Stimulated activated CD4-positive, alpha-beta T cell treated with anti-CD3 and anti-CD28 coated beads, Interleukin-15, amount 100 ng/mL, for 48 hours (primary cell): ENCODE data around the gene KRT3.

Source experiments
- DNase-seq, 2 donors: peaks; one replicate each; pipeline ENCODE4 v3.0.0-alpha.2; 2020; ENCODE audit warnings: low read depth in 2 of 2

KRT3 gene

DNA sequence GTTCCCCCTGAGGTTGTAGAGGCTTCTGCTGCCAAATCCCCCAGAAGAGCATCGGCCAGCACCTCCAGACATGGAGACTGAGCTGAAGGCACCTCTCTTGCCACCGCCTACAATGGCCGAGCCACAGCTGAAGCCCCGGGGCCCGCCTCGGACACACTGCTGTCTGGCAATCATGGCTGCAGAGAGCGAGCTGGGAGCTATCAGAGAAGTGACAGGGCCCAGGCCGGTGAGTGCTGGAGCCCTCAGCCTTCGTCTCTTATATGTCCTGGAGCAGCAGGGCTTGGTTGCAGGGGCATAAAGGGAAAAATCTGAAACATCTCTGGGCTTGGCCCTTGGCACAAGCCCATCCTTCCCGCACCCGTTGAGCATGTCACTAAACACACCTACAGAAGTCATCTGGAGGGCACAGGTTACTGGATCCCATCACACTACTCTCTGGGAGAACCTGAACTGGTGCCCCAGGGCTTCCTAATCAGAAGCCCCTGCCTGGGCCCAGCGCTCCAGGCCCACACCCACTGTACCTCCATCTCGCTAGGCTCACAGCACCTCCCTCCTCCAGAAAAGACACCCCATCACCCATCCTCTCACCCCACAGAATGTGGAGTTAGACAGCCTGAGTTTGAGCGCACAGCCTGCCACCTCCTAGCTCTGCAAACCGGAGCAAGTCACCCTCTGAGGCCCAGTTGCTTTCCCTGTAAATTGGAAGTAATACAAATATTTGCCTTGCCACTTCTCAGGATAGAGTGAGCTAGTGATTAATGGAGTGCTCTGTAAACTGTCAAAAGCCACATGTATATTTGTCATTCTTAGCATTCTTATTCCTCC, 18.2 kb upstream of the KRT3 start, which contains the start of gene KRT4:
Gene KRT4 (minus strand): TSS at position 232 of the 825 bp plus-strand sequence. CDS start 58 bp downstream, at position 174.
- DNase-seq, result no peak

DNA sequence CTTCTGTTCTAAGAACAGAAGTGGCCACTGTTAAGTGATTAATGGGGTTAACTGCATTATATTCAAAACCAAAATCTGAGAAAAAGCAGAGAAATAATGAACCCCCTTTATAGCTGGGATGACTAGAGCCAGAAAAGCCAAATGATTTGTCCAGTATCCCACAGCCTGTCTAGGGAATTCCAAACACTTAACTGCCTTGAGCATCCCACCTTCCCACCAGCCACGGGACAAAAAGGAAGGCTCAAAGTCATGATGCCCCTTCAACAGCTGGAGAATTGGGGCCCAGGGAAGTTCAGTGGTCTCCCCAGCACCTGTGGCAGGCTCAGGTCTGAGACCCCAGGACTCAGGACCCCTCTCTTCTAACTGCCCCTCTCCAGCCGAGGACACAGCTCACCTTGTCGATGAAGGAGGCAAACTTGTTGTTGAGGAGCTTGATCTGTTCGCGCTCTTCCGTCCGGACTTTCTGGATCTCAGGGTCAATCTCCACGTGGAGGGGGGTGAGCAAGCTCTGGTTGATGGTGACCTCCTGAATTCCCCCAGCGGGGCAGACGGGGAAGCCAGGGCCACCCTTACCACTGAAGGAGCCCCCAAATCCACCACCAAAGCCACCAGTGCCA, 17.4 kb upstream of the KRT3 start:
- no peak for DNase-seq

DNA sequence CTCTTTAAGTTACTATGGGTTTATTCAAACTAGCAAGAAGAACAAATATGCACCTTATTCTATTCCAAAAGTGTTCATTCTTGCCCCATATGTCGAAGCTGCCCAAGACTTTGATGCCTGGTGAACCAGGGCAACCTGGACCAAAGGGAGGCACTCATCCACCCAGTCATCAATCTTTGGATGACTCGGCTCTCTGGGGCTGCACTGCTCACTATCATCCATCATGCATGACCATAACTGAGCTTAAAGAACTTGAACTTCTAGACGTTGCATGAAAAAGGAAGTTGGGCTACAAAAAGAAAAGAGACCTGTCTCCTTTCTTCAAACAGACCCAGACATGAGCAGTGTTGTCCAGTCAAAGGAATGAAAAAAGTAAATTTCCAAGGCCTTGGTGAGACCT, 16.8 kb upstream of the KRT3 start:
- no peak for DNase-seq

DNA sequence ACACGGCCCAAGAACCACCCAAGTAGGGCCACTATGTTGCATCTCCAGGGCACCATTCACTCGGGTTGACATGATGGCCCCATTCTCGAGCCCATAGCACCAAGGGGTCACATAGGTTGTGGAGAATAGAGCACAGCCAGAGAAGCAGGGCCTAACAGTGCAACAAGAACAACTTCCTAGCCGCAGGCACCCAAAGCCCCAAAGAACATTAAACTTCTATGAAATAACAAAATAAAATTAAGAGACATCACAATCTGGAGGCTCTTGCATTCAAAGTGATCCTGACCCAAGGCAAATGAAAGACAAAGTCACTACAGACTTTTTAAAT, 16.1 kb upstream of the KRT3 start:
- no peak for DNase-seq

DNA sequence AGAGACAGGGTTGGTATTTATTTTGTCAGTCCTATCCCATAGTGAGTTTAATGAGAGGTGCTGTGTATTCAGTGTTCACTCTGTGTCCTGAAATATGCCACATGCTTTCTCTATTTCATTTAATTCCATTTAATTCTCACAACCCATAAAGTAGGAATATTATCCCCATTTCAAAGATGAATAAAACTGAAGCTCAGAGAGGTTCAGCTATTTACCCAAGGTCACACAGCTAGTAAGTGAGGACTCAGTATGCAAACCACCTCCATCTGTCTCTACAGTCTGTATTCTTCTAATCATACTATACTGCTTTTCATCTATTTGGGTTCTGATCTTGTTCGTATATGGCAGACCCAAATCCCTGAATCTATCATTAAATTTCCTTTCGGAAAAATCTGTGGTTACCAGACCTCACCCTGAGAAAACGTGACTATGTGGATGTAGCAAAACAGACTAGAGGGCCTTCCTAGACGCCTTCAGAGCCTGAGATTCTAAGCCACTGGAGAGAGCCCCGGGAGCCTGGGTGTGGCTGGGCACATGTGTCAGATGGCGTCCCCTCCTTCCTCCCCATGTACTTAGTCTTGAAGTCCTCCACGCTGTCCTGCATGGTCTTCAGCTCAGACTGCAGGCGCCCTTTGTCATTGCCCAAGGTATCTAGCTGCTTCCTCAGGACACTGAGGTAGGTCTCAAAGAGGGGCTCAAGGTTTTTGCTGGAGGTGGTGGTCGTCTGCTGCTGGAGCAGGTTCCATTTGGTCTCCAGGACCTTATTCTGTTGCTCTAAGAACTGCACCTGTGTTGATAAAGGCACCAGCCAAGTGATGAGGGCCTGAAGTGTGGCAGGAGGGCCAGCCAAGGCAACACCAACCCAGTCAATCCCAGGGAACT, 15.5 kb upstream of the KRT3 start:
- DNase-seq, result no peak

DNA sequence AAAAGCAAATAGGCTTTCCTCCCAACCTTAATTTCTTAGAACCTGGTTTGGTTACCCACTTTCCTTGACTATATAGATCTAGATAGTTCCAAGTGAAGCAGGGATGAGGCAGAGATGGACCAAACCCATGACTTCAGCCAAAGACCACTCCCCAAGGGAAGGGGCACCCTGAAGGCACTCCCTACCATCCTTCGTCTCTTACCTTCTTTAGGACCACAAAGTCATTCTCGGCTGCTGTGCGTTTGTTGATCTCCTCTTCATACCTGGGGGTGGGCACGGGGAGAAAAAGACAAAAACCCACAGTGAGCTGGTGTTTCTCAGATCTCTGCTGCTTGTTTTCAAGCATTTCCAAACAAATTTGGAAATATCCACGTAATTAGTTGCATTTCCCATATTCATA, 14.6 kb upstream of the KRT3 start:
- no peak for DNase-seq

DNA sequence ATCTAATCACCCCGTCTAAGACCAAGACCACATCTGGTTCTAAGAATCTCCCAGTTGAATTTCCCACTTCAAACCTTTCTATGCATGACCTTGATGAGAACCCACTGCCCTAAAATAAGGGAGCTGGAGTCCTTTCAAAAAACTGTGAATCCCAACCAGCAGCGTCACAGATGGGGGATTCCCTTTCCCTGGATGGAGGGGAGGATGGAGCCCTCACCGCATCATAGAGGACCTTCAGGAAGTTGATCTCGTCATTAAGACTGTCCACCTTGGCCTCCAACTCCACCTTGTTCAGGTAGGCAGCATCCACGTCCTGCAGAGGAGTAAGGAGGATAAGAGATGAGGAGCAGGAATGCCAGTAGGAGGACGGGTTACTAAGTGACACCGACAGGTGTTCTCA, 13.2 kb upstream of the KRT3 start:
- DNase-seq, result no peak

DNA sequence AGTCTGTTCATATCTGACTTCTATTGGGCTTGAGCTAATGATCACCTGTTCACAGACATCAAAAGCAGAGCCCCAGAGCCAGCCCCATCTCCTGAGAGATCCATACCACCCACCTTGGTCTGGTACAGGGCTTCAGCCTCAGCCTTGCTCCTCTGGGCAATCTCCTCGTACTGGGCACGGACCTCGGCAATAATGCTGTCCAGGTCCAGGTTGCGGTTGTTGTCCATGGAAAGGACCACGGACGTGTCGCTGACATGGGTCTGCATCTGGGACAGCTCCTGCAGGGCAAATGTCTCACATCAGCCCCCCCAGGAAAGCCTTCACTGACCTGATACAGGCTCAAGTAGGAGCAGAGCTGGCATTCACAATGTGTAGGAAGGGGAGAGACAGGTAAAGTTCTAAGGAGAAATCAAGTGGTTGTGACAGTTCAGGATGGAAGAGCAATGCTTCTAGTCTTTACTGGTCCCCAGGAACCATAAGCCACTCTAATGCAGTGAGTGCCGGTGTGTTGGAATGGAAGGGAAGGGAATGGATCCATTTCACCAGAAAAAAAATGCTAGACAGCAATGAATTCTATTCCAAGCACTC, 12.8 kb upstream of the KRT3 start:
- DNase-seq, result no peak

DNA sequence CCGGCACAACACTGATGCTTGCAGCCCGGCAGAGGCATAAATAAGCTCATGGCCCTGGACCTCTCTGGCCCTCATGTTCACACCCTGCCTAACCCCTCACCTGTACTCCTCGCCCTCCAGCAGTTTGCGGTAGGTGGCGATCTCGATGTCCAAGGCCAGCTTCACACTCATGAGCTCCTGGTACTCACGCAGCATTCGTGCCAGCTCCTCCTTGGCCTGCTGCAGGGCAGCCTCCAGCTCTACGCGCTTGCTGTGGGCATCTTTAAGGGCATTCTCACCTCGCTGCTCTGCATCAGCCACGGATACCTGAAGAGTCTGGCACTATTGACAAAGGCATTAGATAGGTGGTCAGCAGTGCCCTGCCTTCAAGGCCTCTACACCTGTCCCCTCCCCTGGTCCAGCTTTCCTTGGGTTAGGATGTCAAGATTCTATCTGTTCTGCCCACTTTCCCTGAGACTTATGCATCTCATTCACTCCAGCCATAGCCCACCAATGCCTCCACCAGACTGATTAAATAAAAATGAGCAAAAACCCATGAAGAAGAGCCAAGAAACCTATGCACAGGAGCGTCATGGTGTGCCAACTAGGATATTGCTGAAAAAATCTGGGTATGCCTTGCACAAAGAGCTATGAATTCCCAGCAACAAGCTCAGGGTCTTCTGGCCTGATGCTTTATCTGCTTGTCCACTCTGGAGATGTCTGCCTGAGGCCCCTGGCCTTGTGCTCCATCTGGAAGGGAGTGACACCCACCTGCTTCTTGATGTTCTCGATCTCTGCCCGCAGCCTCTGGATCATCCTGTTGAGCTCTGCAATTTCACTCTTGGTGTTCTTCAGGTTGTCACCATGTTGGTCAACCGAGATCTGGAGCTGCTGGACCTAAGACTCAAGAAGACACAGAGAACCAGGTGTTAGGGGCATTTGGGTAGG, 11.9 kb upstream of the KRT3 start:
- no peak for DNase-seq

DNA sequence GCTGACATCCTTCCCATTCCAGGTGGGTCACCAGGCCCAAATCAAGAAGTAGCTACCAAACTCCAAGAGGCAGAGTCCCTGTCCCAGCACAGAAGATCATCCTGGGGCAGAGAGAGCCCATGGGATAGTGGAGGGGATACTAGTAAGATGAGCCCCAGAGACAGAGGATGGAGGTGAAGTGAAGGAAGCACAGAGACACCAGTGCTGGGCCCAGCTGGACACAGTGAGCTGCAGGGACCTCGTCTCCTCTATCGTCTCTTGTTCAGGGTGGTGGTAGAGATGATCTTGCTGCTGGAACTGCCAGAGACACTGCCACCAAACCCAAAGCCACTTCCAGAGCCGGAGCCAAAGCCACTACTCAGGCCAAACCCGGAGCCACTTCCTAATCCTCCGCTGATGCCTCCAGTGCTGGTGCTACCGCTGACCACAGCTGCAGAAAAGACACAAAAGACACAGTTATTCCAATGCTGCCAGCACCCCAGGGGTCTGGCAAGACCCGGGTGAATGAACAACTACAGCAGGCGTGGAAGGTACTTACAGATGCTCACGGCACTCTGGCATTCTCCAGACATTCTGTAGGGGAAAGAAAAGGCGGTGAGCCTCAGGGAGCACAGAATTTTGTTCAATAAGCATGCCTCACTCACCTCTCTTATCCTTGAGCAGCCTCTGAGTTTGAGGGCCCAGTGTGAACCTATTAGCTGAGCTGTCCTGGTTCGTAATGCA, 11.1 kb upstream of the KRT3 start:
- no peak for DNase-seq

DNA sequence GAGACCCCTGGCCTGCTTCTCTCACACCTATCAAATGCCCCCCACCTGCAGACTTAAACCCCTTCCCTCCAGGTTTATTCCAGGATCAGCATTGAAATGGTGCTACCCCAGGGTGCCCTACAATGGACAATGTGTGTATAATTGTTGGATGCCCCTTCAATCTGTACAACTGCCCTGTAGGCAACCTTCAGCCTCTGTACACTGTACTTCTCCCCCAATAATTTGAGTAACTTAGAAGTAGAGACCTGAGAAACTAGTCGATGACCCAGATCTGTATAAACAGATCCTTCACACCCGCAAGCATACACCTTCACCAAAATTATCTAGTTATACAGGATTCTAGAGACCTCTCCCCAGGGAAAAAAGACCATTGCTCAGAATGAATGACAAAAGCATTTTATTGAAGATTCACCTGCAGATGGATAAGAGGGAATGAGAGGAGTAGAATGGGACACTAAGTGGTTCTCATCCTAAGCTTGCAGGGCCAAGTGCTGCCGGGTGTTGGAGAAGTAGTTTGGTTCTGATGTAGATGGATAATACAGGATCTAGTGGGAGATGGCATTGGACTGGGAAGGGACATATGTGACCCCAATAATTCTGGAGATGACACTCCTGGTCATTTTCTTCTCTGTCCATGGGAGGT, 10.4 kb upstream of the KRT3 start:
- no peak for DNase-seq

DNA sequence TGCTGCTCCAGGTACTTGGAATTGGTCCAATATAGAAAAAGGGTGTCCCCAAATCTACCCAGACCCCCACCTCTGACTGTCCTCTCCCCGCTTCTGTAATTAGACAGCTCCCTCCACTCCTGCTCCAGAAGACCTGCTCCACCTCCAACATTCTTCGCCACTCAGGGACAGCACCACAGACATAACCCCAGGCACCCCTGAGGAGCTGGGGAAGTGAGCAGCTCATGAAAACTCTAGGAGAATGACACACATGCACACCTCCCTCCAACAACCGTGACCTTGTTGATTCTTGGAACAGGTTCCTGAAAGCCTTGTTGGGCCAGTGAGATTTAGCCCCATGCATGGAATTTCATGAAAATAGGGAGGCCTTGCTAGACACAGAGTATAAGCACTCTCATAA, 9.8 kb upstream of the KRT3 start:
- no peak for DNase-seq

DNA sequence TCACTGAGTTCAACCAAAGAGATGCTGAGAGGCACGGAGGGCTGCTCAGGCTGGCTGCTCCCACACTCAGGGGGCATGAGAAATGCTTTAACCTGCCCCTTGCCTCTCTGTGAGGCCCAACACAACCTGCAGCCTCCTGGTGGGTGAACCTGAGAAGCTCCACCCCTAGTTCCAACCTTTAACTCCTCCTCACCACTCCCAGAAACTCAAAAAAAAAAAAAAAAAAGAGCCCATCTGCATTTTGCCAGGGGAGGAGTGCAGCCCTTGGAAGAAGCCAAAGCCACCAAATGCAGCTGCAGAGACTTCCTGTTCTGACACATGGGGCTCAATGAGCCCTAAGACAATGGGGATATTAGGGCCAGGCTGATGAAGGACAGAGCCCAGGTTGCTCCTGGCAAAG, 9.1 kb upstream of the KRT3 start:
- no peak for DNase-seq

DNA sequence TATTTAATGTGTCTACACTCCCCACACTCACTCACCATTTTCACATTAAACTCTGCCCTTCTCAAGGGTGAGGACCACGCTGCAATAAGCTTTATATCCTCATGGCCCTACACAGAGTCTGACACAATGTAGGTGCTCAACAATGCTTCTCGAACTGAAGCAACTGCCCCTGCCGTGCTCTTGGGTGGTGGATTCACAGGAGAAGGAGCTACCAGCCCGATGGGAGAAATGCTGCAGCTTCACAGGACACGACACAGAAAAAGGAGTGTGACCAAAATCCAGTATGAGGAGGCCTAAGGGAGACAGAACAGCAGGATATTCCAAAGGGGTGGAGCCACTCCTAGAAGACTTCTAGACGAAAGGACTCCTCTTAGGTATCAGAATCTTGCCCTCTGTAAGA, 6.5 kb upstream of the KRT3 start:
- no peak for DNase-seq

DNA sequence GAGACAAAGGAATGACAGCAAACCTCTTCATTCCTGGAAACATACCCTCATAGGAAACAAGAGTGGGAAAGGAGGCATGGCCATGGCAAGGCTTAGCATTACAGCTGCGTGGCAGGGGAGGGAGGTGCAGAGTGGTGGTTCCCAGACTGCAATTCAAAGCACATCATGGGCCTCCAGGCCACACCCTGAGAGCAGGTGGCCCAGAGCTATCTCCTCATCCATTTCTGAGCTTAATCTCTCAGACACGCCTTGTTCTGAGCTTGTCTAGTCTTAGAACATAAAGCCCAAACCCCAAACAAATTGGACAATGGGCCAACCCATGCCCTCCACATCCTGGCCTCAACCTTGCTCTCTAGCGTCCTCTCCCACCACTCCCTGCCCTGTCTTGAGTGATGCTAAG, 5.9 kb upstream of the KRT3 start:
- DNase-seq, result no peak

DNA sequence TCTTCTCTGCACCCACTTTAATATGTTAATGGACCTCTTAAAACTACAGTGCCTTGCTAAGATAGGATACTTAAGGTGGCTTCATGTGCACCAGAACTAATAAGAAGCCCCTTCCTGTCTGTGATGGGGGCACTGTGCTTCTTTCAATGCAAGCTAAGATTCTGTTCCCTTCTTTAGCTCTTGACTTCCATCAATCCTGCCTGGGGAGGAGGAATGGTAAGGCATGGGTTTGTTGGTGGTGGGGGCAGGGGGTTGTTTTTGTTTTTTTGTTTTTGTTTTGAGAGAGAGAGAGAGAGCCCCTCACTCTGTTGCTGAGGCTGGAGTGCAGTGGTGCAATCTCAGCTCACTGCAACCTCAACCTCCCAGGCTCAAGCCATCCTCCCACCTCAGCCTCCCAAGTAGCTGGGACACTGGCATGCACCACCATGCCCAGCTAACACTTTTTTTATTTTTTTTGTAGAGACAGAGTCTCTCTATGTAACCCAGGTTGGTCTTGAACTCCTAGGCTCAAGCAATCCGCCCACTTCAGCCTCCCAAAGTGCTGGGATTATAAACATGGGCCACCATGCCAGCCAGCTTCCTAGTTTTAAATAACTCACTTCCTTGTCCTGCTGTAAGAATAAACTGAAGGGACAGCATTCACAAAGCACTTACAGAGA, 4.5 kb upstream of the KRT3 start:
- DNase-seq, result no peak

DNA sequence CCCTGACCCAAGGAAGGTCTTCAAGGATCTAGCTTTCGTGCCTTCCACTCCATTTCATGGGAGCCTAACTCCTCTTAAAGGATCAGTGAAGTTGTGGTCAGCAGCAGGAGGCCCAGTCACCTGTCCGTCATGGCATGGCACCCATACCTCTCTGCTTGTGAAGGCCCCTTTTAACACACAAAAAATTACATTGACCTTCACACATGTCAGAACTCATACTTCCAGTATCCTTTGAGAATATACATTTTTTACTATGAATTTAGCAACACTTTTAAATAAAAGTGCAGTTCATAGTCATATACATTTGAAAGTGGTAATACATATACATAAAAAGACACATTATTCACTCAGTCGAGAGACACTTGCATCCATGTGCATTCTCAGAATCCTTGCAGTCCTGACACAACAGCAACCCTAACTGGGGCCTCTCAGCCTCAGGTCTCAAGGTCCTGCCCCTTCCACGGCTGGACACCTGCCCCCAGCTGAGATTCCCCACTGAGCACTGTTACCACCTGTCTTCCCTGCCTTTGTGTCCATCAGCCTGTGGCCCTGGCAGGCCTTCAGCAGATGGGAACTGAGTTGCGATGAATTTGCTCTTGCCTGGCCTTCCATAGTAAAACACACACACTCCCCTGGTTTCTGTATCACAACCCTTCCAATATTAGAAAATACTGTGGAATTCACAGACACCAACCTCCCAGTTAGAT, 3.7 kb upstream of the KRT3 start:
- no peak for DNase-seq

DNA sequence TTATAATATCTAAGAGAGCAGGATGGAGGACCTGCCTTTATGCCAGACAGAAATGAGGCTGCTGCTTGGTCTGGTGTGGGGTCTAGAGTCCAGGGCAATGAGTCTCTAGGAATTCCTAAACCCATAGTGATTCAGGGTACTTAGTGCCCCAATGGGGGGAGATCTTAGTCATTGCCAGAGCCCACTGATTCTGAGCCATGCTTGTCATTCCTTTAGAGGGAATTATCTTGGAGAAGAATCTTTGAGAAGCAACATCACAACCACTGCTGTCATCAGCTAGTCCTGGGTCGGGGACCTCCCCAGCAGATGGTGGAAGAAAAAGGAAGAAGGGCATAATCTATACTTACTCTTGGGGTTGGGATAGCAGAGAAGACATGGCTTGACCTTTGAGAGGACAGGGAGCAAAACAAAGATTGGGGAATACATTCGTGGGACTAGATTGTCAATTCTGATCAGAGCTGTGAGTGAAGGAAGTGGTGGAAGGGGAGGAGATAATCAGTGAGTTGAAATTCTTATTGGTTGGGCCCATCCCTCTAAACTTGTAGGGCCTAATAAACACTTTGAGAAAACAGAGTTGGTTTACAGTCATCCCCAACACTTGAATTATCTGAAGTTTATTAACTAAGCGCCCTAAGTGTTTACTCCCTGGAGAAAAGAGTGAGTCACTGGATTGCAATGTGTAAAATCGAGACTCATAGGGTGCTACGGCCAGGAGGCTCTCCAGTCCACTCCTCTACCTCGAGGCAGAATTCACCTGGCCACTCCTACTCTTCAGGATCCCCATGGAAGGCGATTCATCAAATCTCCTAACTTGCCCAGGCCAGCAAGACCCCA, 3.0 kb upstream of the KRT3 start:
- DNase-seq, result no peak
